Measurements from ENCODE around the gene SHC3.

Gene SHC3

DNA sequence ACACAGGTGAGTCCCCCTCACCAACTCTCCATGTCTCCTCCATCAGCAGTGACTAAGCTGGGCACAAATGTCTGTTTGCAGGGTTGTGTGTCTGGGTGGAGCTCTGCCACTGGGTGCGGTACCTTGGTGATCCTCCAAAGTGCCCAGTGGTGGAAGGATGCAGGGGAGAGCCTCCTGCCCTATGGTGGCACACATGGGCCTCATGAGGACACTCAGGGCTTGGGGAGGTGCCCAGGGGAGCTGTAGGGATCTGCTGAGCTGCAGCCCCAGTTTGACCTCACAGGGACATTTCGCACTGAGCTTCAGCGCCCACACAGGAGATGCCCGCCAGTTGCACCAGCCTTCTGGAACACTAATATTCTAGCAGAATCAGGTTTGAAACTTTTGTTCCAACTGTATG lies 157.9 kb downstream of the SHC3 start:
- DNase-seq: no peak

- DNase-seq: no peak
Measured at GRCh38 chr9:89015336-89015735, 163.3 kb downstream of the SHC3 start.

DNA sequence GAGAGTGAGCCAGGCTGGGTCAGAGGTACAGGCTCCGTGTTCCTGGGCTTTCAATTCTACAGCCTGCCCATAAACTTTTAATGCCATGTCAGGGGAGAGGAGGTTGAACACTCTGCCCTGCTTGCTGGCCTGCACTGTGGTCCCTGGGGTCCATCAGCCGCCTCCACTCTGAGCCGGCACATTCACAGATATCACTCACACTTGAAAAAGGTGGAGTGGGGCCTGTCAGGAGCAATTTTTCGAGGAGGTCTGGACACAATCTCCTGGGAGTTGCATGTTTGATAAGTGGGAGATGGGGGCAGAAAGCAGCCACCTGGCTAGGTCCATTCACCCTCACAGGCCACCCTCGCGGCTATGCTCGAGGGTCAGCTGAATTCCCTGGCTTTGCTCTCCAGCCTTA lies 164.5 kb downstream of the SHC3 start:
- DNase-seq: no peak

GRCh38 chr9:89013660-89014059 lies 165.0 kb downstream of the SHC3 start:
- no peak for DNase-seq

GRCh38 chr9:89012294-89013042 lies 166.2 kb downstream of the SHC3 start:
- no peak for DNase-seq

GRCh38 chr9:89011683-89012082 lies 166.9 kb downstream of the SHC3 start:
- DNase-seq: no peak

GRCh38 chr9:89010526-89011111 lies 168.0 kb downstream of the SHC3 start:
- DNase-seq: no peak

- no peak for DNase-seq
Measured at GRCh38 chr9:89010056-89010455, 168.6 kb downstream of the SHC3 start.

DNA sequence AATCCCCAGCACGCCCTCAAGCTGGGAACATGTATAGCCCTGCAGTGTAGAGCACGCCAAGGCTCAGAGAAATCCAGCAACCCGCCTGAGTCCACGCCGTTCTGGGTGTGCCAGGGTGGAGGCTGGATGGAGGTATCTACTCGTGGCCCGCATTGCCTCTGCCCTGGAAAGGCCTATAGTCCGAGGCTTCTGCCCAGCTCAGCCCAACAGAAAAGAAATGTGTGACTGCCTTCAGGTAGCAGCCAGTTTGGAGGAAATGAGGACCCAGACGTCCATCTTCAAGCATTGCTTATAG lies 169.1 kb downstream of the SHC3 start:
- DNase-seq: no peak

- DNase-seq: no peak
Measured at GRCh38 chr9:89008744-89009545, 169.7 kb downstream of the SHC3 start.

GRCh38 chr9:89008055-89008743 lies 170.4 kb downstream of the SHC3 start:
- DNase-seq: no peak

- no peak for DNase-seq
Measured at GRCh38 chr9:89006996-89007967, 171.3 kb downstream of the SHC3 start.

GRCh38 chr9:89006267-89006666 lies 172.4 kb downstream of the SHC3 start:
- no peak for DNase-seq

GRCh38 chr9:89005323-89005722 lies 173.3 kb downstream of the SHC3 start:
- no peak for DNase-seq

DNA sequence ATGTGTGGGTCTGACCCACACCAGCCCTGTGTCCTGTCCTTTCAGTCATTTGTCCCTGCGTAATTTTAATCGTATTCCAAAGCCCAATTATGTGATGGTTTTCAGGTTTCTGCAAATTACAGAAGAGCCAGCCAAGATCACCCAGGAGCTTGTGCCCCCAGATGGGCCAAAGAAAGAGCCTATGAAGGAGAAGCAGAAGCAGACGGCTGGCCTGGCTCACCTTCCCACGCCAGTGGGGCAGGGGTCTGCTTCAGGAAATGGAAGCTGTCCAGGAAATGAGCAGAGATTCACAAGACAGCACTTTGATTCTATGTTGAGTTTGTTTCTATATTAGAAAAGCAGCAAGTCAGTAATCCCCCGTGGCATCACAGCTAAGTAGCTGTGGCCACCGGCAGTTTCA lies 175.6 kb downstream of the SHC3 start:
- no peak for DNase-seq

- no peak for DNase-seq
Measured at GRCh38 chr9:89001917-89002540, 176.6 kb downstream of the SHC3 start.

DNA sequence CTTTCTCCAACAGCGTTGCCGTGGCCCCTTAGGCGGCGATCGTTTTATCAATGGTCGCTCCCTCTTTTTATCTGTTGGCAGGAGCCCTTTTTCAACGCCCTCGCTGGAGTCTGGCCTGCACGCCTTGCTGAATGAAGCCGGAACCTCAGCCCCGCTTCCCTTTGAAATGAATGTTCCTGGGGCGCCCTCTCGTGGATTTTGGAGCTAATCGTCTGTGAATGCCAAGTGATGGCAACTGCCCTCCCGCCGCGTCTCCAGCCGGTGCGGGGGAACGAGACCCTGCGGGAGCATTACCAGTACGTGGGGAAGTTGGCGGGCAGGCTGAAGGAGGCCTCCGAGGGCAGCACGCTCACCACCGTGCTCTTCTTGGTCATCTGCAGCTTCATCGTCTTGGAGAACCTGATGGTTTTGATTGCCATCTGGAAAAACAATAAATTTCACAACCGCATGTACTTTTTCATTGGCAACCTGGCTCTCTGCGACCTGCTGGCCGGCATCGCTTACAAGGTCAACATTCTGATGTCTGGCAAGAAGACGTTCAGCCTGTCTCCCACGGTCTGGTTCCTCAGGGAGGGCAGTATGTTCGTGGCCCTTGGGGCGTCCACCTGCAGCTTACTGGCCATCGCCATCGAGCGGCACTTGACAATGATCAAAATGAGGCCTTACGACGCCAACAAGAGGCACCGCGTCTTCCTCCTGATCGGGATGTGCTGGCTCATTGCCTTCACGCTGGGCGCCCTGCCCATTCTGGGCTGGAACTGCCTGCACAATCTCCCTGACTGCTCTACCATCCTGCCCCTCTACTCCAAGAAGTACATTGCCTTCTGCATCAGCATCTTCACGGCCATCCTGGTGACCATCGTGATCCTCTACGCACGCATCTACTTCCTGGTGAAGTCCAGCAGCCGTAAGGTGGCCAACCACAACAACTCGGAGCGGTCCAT lies 177.4 kb downstream of the SHC3 start:
- peak; percentile 66 for DNase-seq

DNA sequence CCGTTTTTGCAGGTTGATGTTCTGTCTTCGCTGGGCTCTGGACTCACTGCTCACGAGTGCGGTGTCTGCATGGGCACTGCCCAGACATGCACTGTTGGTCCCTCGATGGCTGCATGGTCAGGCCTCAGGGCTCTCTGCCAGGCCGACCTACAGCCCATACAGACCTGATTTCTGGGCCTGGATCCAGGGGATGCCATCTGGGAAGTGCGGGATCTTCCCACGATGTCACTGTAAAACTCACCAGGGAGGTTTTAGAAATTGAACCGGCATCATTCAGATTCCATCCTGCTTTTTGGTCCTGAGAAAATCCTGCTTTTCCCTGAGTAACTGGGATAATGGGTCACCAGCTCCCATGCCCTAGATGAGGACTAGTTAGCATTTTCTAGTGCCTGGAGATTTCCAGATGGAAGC lies 178.2 kb downstream of the SHC3 start:
- DNase-seq: no peak

GRCh38 chr9:88998911-88999310 lies 179.7 kb downstream of the SHC3 start:
- DNase-seq: no peak

- no peak for DNase-seq
Measured at GRCh38 chr9:88998503-88998902, 180.1 kb downstream of the SHC3 start.

- no peak for DNase-seq
Measured at GRCh38 chr9:88997646-88998045, 181.0 kb downstream of the SHC3 start.

Measured in 8988T (cell line).